Esophagus muscularis mucosa (tissue), 3 donors: ENCODE data around the gene TMEM135.

Experiments
- EP300 ChIP-seq: sonication (generic); formaldehyde crosslinking; IDR thresholded peaks from one replicate; pipeline ENCODE4 v1.6.1; 2017; ENCODE audit warnings: antibody characterized with exemption
- POLR2A ChIP-seq: fragments of 450-650 bp; IDR thresholded peaks from one replicate; pipeline ENCODE4 v1.6.1; 2017; ENCODE audit warnings: antibody characterized with exemption, moderate library complexity, mild to moderate bottlenecking, low read depth
- POLR2AphosphoS5 ChIP-seq, 2 donors: sonication (generic); formaldehyde crosslinking; IDR thresholded peaks; one replicate each; pipeline ENCODE4 v1.6.1; 2017; ENCODE audit warnings: antibody characterized with exemption in 2 of 2

GRCh38 chr11:86993031-86993430, 44.7 kb upstream of the TMEM135 start:
- TF ChIP-seq POLR2A (no peak), POLR2AphosphoS5 (IDR thresholded peaks at IDR 0.05) (no peak), EP300 (no peak)
